HG03097 (cell line): ENCODE measurements around the gene PLB1.

Experiments
- ATAC-seq: cut with Tn5 transposase; IDR thresholded peaks from one replicate; pipeline ENCODE4 v1.9.1; 2021; ENCODE audit not compliant: unreplicated experiment, low FRiP score

The PLB1 gene

GRCh38 chr2:28557389-28558131 is 61.7 kb downstream of the PLB1 start:
- ATAC-seq = no peak

DNA sequence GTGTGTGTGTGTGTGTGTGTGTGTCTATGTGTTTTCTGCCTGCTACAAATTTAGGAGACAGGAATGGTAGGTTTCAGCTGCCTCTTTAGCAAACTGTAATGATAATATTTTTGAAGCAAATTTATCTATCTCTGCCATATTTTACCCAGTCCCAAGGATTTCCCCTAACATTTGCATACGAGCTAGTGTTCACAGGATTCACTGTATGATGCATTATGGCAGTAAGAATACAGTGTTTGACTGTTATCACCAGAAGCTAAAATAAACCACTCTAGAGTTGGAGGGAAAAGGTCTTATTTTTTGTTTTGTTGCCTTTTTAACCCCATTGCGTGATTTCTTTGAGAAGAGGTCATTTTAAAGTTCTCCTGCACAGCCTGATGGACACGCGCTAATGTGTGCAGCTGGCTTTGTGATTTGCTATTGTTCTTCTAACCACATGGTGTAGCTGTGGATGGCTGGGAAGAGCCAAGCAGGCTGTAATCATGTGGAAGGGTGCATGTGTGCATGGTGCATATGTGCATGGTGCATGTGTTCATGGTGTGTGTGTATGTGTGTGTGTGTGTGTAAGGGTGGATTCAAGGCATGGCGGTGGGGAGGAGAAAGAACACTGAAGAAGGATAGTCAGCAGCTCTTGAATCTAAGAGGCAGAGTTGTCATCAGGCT is 62.4 kb downstream of the PLB1 start:
- no peak for ATAC-seq

GRCh38 chr2:28558918-28559317 is 63.1 kb downstream of the PLB1 start:
- ATAC-seq = no peak

DNA sequence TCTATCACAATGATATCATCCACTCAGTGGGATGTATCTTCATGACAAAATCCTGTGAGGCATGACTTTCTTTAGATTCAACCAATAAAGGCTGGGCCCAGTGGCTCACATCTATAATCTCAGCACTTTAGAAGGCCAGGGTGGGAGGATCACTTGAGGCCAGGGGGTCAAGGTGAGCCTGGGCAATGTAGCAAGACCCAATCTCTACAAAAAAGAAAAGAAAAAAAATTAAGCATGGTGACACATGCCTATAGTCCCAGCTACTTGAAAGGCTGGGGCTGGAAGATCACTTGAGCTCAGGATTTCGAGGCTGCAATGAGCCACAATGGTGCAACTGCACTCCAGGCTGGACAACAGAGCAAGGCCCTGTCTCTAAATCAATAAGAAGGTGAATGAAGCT is 68.0 kb downstream of the PLB1 start:
- ATAC-seq = no peak

GRCh38 chr2:28564346-28564745 is 68.5 kb downstream of the PLB1 start:
- ATAC-seq = no peak

DNA sequence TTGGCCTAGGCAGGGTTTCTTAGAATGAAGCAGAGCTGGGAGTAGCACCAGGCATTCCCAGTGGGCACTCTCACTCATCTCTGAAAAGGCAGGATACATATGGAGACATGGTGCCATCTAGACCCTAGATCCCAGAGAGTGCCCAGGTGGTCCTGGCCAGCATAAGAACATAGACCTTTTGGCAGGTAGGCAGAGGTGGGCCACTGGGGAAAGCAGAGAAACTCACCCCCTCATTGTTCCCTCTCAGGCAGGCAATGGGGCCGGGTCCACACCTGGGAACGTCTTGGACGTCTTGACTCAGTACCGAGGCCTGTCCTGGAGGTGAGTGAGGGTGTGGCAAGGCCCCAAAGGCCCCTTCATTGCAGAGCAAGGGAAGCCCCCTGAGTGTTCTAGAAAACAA is 69.2 kb downstream of the PLB1 start:
- no peak for ATAC-seq

DNA sequence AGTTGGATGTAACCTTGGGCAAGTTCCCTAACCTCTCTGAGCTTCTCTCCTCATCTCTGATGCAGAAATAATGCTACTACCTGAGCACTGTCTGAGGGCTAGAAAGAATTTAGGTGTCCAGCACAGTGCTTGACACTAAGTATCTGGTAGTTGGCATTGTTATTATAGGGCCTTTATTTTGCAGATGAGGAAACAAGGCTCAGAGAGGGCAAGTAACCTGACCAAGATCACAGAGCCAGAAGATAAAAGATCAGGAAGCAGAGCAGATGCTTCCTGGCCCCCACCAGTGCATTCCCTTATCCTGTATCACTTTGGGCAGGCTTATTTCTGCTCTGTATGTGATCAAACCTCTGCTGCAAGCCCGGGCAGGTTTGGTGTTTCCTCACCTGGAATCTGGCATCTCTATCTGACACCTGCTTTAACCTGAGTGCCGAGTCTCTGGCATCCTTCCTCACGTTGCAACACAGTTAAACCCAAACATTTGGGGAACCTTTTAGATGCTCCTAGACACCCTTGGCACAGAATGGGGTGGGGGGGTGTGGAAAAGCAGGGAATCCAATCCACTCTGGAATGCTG is 69.9 kb downstream of the PLB1 start:
- no peak for ATAC-seq

DNA sequence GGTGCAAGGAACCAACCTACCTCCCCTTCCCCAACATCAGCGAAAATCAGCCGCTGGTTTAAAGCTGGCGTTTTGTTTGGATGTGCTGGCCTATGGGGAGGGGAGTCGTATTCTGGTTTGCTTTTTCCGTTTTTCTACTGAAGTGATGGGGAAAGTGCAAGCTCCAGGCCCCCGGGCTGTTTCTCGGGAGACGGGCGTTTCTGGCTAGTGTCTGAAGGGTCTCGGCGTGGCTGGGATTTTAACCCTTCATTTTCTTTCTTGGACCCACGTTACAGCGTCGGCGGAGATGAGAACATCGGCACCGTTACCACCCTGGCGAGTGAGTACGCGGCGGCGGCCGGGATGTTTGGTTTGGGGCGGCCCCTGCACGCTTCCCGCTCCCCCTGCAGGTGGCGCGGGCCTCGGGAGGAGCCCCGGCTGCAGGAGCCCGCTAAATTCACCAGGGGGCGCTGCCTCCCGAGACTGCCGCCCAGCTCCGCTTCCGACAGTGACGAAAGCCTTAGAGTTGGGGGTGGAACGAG is 70.7 kb downstream of the PLB1 start:
- ATAC-seq = peak; percentile 95

DNA sequence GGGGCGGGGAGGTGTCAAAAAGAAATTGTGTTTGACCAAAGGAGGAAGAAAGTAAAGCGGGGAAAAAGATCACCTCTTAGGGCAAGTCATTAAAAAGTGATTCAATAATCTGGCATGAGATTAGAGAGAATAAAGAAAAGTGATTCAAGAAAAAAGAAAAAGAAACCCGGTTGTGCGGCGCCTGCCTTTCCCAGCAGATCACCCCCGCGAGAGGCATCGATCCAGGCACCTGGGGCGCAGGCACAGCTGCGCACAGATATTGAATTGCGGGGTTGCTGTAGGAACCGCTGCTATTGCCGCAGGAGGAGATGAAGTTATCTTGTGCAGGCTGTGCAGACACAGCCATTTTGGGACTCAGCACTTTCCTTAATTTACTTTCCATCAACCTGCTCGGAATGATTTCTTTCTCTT is 71.2 kb downstream of the PLB1 start:
- no peak for ATAC-seq

DNA sequence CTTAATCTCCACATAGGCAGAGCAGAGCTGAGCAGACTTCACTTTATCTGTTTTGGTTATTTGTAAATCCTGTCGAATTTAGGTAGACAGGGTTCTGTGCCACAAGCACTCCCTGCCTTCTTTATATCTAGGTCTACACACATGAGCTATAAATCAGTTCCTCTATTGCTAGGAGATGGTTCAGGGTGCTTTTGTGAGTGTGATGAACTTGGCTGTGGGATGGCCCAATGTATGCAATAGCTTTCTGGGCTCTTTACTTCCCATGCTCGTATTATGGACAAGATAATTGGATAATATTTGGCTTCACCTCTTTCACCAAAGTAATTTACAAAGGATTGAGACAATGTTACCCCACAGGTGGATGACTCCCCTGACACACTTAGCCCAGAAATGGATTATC is 72.2 kb downstream of the PLB1 start:
- ATAC-seq = no peak

GRCh38 chr2:28568533-28568932 is 72.7 kb downstream of the PLB1 start:
- ATAC-seq = no peak

GRCh38 chr2:28570431-28570830 is 74.6 kb downstream of the PLB1 start:
- ATAC-seq = no peak

DNA sequence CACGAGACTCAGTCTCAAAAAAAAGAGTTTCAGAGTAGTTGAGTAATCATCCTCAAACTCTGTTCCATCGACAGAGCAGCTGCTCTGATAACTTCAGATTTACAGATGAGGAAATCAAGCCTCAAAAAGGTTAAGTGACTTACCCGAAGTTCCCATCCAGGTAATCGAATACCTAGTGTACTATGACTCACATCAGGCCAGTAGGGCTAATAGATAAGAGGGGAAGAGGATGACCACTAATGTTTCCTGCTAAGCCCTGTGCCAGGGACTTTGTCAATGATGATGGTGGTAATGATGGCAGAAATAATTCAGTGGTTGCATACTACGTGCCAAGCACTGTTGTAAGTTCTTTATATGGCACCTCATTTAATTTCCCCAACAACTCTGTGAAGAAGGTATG is 80.9 kb downstream of the PLB1 start:
- ATAC-seq = no peak

GRCh38 chr2:28577791-28578680 is 82.2 kb downstream of the PLB1 start:
- no peak for ATAC-seq

- no peak for ATAC-seq
Observed at GRCh38 chr2:28578774-28579173, 82.9 kb downstream of the PLB1 start.

- no peak for ATAC-seq
Observed at GRCh38 chr2:28579606-28580005, 83.7 kb downstream of the PLB1 start.

GRCh38 chr2:28580078-28580477 is 84.2 kb downstream of the PLB1 start:
- no peak for ATAC-seq

- no peak for ATAC-seq
Observed at GRCh38 chr2:28581312-28581711, 85.5 kb downstream of the PLB1 start.

- no peak for ATAC-seq
Observed at GRCh38 chr2:28582152-28582551, 86.3 kb downstream of the PLB1 start.

- ATAC-seq = no peak
Observed at GRCh38 chr2:28582595-28582994, 86.7 kb downstream of the PLB1 start.
